ENCODE data around the gene EYS.
"Not testable (repeated sequence)": the region's sequence is repeated elsewhere in the genome, so short reads cannot be mapped to it uniquely, and the experiment has no call there.

The EYS gene

DNA sequence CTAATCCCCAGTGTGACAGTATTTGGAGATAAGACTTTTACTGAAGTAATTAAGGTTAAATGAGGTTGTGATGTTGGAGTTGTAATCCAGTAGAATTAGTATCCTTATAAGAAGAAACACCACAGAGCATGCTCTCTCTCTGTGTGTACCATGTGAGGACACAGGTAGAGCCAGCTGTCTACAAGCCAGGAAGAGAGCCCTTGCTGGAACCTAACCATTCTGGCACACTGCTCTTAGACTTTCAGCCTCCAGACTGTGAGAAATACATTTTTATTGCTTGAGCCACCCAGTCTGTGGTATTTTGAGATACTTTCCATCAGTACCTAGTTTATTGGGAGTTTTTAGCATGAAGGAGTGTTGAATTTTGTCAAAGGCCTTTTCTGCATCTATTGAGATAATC, 1961.2 kb downstream of the EYS start:
- DNase-seq: no peak

DNA sequence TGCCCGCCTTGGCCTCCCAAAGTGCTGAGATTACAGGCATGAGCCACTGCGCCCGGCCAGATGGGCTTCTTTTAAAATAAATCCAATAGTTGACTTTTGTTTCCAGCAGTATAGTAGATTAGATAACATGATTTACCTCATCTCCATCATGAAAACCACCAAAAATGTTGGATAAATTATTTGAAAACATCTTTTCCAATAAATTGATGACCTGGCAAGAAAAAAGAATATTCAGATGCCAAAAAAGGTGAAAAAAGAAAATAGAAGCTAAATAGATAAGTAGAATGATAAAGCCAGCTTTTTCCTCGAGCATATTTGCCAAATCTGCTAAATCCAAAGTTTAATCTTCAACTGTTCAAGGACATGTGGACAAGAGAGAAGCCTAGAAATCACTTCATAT, 1962.2 kb downstream of the EYS start:
- no peak for DNase-seq

DNA sequence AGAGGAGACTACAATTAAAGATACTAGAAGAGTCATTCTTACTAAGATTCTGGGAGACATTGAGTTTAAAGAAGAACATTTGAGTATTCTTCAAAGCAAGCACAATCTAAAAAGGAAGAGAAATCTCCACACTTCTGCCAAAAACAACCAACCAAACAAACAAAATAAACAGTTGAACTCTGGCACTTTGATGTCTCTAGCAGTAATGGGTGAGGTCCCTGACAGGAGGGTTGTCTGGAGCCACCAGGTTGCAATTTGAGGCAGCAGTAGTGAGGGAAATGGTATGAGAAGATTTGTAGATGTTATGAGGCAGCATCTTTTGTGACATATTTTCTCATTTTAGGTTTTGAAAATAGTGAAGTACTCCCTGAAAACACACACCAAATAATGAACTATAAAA, 1963.3 kb downstream of the EYS start:
- no peak for DNase-seq

DNA sequence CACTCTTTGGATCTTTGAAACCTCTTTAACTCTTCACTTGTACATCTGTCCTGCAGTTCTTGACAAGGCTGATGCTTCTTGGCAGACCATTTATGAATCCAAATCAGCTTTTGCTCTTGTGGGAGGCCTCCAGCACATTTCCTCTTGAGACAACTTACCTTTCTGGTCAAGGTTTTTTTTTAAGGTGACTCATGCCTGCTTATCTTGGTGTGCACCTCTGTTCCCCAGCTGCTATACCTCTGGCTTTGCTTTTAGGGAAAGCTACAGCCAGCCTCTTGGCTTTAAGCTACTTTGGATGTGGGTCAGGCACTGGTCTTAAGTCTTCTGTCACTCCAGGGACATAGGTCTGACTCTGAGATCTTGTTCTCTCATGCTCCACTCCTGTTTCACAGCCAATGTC, 1965.0 kb downstream of the EYS start:
- no peak for DNase-seq

DNA sequence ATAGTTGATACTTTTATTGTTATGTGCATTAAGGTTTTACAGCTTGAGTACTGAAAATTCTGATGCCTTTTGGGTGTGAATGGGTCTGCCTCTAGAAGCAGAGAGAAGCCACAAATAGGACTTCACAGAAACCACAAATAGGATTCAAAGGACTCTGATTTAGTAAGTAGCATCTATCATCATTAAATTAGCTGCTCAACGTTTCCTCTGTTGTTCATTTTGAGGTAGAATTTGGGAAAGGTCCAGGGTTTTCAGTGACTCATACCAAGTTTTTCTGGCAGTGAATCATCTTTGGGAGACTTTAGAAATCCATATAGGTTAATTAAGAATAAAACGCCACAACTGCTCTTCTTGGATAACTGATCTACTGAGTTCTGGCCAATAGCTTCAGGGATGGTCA, 1966.3 kb downstream of the EYS start:
- no peak for DNase-seq

DNA sequence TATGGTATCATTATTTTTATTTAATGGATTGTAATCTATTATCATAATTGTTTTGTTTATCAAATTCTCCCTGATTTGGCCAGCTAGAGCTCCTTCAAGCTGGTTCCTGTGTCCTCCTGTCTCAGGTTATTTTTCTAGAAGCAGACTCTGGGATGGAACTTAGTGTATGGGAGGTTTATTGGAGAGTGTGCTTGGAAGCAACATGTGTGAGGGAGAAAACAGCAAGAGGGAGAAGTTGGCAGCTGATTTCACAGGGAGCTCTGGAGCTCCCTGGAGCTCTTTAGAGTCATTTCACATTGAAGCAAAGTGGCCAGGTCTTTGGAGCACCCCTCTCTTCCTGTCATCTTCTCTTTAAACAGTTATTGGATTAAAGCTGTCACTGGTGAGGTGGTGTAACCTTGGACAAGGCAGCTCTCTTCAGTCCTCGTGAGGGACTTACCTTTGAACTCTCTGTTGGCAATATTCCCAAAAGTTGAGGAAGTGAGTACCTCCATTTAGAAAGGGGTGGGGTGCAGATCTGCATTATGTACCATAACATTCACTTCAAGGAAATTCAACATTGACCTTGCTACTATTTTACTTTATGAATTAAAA, 1967.8 kb downstream of the EYS start:
- no peak for DNase-seq

DNA sequence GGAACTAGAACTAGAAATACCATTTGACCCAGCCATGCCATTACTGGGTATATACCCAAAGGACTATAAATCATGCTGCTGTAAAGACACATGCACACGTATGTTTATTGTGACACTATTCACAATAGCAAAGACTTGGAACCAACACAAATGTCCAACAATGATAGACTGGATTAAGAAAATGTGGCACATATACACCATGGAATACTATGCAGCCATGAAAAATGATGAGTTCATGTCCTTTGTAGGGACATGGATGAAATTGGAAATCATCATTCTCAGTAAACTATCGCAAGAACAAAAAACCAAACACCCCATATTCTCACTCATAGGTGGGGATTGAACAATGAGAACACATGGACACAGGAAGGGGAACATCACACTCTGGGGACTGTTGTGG, 1968.8 kb downstream of the EYS start:
- not testable (repeated sequence) for DNase-seq

DNA sequence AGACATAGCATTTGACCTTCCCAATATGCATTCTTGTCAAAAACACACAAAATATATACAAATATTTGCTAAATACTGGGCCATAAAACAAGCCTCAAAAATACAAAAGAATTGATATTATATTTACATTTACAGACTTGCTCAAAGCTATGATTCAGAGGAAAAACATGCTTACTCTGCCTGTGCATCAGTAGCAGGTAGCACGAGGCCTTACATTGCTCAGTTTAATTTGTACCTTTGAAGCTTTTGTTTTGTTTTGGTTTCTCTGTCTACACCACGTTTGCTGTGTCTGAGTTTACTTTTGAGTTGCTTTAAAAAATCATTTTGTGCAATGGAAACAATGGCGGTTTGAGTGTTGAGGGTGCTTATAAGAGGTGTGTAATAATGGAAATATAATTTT, 1972.1 kb downstream of the EYS start:
- DNase-seq: no peak

DNA sequence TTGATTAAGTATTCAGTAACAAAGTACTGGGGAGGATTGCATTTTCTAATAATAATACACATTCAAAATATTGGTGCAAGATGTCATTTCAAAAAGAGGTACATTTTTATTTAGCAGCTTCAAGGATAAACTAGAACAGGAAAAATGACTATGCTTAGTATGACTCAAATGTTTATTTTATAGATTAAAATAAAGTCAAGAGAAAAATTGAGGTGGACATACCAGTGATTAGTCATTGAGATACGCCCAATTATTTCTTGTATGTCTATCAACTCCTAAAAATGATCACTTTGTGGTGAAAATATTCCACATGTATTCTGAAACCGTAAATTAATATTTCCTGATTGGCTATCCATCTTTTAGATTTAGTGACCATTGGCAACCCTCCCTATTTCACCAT, 1974.7 kb downstream of the EYS start:
- no peak for DNase-seq

DNA sequence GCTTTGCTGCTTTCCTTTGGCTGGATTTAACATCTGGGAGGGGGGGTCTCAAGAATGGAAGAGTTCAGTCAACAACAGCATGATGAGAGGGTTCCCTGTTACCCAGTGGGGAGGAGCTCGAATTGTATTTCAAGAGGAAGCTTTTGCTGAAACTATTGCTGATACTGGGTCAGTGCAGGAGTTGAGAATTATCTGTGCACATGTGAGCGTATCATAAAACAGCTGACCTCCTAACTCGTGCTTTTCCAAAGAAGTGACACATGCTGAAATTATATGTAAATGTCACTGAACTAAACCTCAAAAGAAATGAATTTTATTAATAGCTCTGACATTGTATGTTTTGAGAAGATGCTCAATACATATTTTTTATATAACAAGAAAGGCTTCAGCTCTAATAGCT, 1975.1 kb downstream of the EYS start:
- no peak for DNase-seq

DNA sequence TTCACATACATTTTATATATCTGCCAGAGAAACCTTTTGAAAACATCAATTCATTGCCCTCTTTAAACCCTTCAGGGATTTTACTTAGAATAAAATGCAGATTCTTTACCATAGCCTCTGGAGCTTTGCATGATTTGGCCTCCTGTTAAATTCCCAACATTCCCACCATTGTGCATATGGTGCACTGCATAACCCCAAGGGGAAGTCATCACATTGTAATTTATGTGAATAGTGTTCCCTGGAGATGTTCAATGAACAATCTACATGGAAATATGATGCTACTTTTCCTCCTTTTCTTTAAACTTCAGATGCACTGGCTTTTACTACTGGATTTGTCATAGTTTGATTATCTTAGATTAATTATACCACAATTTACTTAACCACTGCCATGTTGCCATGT, 1976.7 kb downstream of the EYS start:
- no peak for DNase-seq

DNA sequence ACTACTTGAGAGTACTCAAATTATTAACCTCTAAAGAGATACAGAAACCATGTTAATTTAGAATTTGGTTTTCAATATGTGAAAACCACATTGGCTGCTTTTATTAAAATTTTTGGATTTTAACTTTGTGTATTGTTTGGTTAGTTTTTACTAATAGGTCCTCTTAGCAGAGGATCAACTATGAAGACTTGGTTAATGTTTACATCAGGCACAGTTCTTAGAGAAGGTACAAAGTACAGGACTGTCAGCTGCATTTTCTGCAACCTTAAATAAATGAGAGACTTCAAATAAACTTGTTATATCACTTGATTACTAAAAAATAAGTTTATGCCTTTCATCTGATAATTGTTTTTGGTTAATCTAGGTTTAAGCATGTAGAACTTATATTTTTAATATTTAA, 1982.3 kb downstream of the EYS start:
- no peak for DNase-seq

DNA sequence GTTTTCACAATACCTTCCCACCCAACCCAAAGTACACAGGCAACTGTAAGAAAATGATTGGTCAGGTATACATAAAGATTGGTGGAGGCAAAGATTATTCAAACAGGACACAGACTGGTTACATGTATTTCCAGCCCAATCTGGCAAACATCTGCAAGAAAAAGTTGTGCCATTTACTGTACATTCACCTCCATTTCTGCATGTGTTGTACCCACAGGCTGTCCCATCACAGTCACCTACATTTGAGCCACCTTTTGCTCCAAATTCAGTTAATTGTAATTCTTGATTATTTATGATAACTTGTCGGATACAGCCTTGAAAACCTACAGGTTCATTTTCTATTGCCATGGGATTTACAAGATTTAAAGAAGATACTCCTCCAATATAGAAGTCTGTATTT, 1985.8 kb downstream of the EYS start:
- no peak for DNase-seq

DNA sequence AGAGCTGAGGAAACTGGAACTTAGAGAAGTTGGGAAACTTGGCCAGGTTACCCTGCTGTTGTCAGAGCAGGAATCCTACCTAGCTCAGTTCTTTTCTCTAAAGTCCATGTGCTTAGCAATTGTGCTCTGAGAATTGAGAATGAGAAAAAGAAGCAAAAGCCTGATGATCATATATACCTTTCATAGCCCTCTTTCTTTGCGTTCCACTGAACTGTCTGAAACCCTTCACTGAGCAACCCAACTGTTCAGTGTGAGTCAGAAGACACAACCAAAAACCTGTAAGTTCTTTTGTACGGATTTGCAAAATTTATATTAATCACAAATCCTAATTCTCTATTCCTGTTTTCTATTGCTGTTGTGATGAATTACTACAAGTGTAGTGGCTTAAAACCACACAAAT, 1990.9 kb downstream of the EYS start:
- no peak for DNase-seq

DNA sequence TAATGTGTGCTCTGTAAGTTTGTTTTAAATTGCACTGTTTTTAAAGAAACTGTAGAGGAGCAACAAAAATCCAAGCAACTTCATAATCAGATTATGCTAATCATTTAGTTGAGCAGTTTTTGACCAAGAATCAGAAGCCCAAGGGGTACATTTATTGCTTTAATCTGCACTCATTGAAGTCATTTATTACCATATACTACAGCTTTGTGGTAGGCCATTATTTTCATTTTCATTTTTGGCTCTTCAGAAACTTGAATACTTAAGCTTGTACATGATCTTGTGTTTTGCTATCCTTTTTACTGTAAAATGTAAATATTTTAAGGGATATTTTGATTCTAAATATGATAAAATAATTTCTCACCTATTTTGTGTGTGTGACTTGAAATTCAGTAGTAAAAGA, 1992.9 kb downstream of the EYS start:
- no peak for DNase-seq

DNA sequence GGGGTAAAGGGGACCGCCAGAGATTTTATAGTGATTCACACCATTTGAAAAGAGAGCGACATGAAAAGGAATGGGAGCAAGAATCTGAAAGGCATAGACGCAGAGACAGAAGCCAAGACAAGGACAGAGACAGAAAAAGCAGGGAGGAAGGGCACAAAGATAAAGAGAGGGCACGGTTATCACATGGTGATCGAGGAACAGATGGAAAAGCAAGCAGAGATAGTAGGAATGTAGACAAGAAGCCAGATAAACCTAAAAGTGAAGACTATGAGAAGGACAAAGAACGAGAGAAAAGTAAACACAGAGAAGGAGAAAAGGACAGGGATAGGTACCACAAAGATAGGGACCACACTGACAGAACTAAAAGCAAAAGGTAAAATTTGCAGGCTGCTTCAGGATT, 1993.7 kb downstream of the EYS start:
- DNase-seq: no peak

DNA sequence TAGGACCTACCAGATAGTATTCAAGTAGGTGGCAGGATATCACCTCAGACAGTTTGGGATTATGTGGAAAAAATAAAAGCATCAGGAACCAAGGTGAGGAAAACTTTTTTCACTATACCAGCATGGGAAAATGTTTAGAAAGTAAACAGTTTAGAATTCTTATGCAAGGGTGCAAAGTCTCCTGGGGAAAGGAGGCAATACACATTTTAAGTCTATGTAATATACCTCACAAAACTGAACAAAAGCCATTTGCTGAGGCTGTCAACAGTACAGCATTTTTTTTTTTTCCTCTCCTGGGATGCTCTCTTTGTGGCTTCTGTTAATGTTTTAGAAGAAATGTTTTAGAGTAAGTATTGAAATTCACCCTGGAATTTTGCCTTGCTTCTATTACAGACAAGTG, 1997.9 kb downstream of the EYS start:
- DNase-seq: no peak

DNA sequence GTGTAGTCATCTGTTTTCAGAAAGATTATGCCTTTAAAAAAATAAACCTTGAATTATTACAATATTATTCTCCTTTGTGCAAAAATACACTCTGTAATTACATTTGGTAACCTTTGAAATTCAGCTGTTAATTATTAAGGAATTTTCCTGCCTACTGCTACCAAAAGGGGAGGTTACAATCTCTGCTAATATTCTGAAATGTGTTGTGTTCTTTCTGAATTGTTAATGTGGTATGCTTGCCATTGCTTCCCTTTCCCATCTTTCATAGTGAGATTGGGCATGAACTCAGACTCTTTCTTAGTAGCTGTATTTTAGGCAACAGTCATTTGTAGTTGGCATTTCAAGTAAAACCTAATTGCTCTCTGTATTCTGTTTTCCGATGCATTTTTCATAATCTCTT, 1998.4 kb downstream of the EYS start:
- no peak for DNase-seq

DNA sequence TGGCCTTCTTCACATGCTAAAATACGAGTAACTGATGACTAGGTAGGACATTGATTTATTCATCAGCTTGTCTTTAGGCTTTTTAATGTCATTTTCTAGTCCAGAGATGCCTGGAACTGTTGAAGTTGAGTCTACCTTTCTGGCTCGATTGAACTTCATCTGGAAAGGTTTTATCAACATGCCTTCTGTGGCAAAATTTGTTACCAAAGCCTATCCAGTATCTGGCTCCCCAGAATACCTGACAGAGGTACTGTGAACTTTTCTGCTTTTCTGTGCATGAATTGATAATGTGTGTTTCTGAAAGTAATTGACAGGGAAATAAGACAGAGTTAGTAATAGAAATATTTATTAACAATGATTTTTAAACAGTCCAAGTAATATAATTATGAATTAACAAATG, 2000.4 kb downstream of the EYS start:
- no peak for DNase-seq

DNA sequence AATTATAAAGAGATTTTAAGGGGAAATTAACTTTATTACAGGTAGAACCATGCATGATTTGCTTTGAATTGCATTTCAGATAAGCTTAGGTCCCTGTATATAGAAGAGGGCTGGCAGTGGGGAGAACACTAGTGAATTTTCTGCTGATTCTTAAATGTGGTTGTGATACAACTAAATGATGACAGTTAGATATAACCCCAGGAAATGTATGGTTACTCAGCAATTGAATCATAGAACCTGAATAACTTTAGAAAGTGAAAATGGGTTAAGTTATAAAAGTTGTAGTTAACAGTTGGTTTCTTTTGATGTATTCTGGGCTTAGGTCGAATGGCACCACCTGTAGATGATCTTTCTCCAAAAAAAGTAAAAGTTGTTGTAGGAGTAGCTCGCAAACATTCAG, 2001.3 kb downstream of the EYS start:
- DNase-seq: no peak

DNA sequence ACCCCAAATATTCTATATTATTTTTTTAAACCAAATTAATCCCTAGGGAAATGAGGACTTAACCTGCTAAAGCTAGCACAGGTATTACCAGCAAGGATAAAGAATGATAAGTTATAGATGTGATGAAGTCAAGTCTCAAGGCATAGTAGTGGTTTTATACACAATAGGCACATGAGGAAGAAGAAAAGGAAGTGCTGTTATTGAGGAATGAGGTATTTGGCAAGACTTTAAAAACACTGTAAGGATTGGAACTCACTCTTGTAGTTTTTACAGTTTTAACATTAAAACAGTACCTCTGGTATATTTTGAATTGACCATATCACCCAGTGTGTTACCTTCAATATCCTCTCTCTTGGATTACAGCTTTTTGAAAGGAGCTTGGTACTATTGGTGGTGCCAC, 2016.8 kb downstream of the EYS start:
- DNase-seq: no peak

DNA sequence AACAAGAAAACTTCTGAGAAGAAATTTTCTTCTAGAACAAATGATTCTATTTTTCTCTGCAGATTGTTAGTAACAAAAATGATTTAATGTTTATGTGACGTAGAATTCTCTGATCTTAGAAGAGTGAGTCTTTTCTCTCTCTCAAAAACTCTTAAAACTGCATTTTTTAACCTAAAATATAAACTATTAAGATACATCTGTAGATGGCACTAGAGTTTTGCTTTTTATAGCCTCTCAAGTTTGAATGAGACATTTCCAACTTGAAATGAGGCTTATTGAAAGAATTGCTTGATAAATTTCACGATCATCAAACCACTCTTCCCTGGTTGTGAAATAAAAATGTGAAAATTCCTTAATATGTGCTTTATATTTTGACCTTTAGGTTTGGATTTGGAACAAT, 2017.6 kb downstream of the EYS start:
- no peak for DNase-seq

DNA sequence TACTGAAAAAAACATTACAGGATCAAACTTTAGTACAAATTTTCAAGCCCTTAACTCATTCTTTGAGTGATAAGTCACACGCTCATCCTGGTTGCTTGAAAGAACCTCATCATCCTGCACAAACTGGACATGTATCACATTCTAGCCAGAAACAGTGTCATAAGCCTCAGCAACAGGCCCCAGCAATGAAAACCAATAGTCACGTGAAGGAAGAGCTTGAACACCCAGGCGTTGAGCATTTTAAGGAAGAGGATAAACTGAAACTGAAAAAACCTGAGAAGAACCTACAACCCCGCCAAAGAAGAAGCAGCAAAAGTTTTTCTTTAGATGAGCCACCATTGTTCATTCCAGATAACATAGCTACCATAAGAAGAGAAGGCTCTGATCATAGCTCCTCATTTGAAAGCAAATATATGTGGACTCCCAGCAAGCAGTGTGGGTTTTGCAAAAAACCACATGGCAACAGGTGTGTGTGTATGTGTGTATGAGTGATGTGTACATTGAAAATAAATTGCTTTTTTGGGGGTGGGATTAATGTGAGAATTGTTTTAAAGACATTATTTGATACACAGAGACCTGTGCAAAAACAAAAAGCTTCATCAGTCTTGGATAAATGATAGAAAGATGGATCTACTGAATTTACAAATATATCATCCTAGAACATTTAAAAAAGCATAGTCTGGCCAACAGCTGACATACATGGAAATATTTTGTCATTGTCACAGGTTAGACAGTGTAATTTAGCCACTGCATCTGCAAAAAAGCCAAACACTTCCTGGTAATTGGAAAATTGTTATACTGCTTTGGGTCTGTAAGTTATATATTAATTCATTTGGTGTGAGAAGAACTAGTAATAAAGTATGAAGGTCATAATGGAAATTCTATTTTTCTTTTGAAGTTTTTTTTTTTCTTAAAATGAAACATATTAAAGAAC, 2021.3 kb downstream of the EYS start:
- DNase-seq: no peak

DNA sequence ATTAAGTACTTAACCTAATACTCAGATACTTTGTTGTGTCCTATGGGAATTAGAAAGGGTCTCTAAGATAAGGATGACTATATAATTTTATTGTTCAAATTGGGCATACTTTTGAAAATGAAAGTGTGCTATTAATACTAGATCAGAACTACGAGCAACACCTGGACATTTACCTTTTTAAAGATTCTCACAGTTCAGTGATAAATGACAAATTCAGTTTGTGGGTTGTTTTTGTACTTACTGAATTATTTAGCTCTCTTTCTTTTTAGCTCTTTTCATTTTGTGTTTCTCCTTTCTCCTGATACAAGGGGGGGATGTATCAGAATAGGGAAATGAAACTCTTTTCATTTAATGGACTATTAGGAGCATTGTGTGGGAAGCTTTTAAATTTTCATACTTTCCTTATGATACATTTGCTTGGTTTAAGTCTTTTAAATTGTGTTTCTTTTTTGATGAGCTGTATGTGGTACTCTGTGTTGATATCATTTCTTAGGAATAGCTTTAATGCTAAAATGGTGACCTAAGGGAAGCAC, 2023.9 kb downstream of the EYS start:
- DNase-seq: no peak

DNA sequence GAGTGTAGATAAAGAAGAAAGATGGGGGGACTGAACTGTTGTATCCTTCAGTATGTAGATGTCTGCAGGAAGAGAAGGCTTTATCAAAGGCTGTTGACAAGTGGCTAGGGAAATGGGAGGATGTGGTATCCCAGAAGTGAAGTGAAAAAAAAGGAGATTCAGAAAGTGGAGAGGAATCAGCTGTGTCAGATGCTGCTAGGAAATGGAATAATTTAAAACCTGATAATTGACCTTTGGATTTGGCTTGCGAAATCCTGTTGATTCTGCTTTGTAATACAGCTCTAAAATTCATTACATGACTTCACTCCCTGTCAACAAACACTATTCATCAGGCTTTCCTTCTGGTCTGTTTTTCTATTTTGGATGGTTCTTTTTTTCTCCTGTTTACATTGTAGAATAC, 2029.7 kb downstream of the EYS start:
- no peak for DNase-seq

Data from eye (tissue), 1 donor.